H9 (cell line): Measurements from ENCODE around the gene RBM19. TPM values are rescaled to one million over a fixed set of nuclear protein-coding genes. Genes with fewer than 3 reads are reported as not detected.

Experiments
- DNase-seq: peaks from one replicate; pipeline ENCODE4 v3.0.0-alpha.2; 2017
- H2AFZ ChIP-seq: one replicate; pipeline ENCODE4 v1.6.1; 2013; ENCODE audit warnings: mild to moderate bottlenecking, low read length, control low read depth, moderate library complexity
- H2AK5ac ChIP-seq: 2 replicates; pipeline ENCODE4 v1.6.1; 2013; ENCODE audit warnings: low read length, control low read depth, mixed read lengths; ENCODE audit not compliant: insufficient read length
- H2BK120ac ChIP-seq: one replicate; pipeline ENCODE4 v1.6.1; 2013; ENCODE audit warnings: low read depth, mild to moderate bottlenecking, low read length, control low read depth, inconsistent platforms; ENCODE audit not compliant: poor library complexity, severe bottlenecking
- H2BK12ac ChIP-seq: 2 replicates; pipeline ENCODE4 v1.6.1; 2013; ENCODE audit warnings: low read length, control low read depth, mixed read lengths, low read depth; ENCODE audit not compliant: insufficient read length
- H2BK15ac ChIP-seq: 2 replicates; pipeline ENCODE4 v1.6.1; 2013; ENCODE audit warnings: low read depth, low read length, control low read depth
- H2BK20ac ChIP-seq: one replicate; pipeline ENCODE4 v1.6.1; 2013; ENCODE audit warnings: low read depth, mild to moderate bottlenecking, low read length, control low read depth, inconsistent platforms; ENCODE audit not compliant: poor library complexity, severe bottlenecking
- H2BK5ac ChIP-seq: 2 replicates; pipeline ENCODE4 v1.6.1; 2013; ENCODE audit warnings: low read length, control low read depth, mixed read lengths; ENCODE audit not compliant: insufficient read length
- H3K14ac ChIP-seq: 2 replicates; pipeline ENCODE4 v1.6.1; 2013; ENCODE audit warnings: low read length, control low read depth; ENCODE audit not compliant: insufficient read depth
- H3K18ac ChIP-seq: 2 replicates; pipeline ENCODE4 v1.6.1; 2013; ENCODE audit warnings: low read depth, mild to moderate bottlenecking, mixed read lengths, low read length, control low read depth; ENCODE audit not compliant: insufficient read length
- H3K23ac ChIP-seq: 2 replicates; pipeline ENCODE4 v1.6.1; 2013; ENCODE audit warnings: low read length, control low read depth, mixed read lengths, low read depth; ENCODE audit not compliant: insufficient read length
- H3K23me2 ChIP-seq: 2 replicates; pipeline ENCODE4 v1.6.1; 2013; ENCODE audit warnings: low read depth, mild to moderate bottlenecking, mixed read lengths, low read length, control low read depth; ENCODE audit not compliant: insufficient read length, poor library complexity, severe bottlenecking
- H3K27ac ChIP-seq: 2 replicates; pipeline ENCODE4 v1.5.1; 2013; ENCODE audit warnings: low read length, control low read depth, mixed read lengths, low read depth; ENCODE audit not compliant: insufficient read length
- H3K27me3 ChIP-seq: 2 replicates; pipeline ENCODE4 v1.6.1; 2013; ENCODE audit warnings: low read length, control low read depth, inconsistent platforms; ENCODE audit not compliant: insufficient read depth
- H3K4ac ChIP-seq: 2 replicates; pipeline ENCODE4 v1.6.1; 2013; ENCODE audit warnings: low read depth, mild to moderate bottlenecking, control low read depth, inconsistent platforms, low read length, moderate library complexity
- H3K4me1 ChIP-seq: 2 replicates; pipeline ENCODE4 v1.6.1; 2013; ENCODE audit warnings: low read length, control low read depth, inconsistent platforms; ENCODE audit not compliant: insufficient read depth
- H3K4me2 ChIP-seq: 2 replicates; pipeline ENCODE4 v1.6.1; 2013; ENCODE audit warnings: low read length, control low read depth, mixed read lengths; ENCODE audit not compliant: insufficient read length, insufficient read depth
- H3K56ac ChIP-seq: 2 replicates; pipeline ENCODE4 v1.6.1; 2013; ENCODE audit warnings: low read depth, mild to moderate bottlenecking, mixed read lengths, low read length, control low read depth; ENCODE audit not compliant: insufficient read length
- H3K79me1 ChIP-seq: 2 replicates; pipeline ENCODE4 v1.6.1; 2013; ENCODE audit warnings: low read depth, mild to moderate bottlenecking, moderate library complexity, low read length, control low read depth, inconsistent platforms; ENCODE audit not compliant: insufficient read depth, poor library complexity, severe bottlenecking
- H3K79me2 ChIP-seq: 2 replicates; pipeline ENCODE4 v1.6.1; 2013; ENCODE audit warnings: low read length, control low read depth, inconsistent platforms; ENCODE audit not compliant: insufficient read depth
- H3K9ac ChIP-seq: 2 replicates; pipeline ENCODE4 v1.6.1; 2013; ENCODE audit warnings: low read length, control low read depth, mixed read lengths; ENCODE audit not compliant: insufficient read length; ENCODE audit errors: extremely low read depth
- H3K9me3 ChIP-seq: one replicate; pipeline ENCODE4 v1.6.1; 2013; ENCODE audit warnings: low read depth, low read length, inconsistent platforms; ENCODE audit not compliant: control insufficient read depth
- H3T11ph ChIP-seq: one replicate; pipeline ENCODE4 v1.6.1; 2013; ENCODE audit warnings: mild to moderate bottlenecking, low read length, control low read depth, inconsistent platforms
- H4K20me1 ChIP-seq: one replicate; pipeline ENCODE4 v1.6.1; 2013; ENCODE audit not compliant: control insufficient read depth, insufficient read length, insufficient read depth
- H4K5ac ChIP-seq: 2 replicates; pipeline ENCODE4 v1.6.1; 2013; ENCODE audit warnings: low read depth, mild to moderate bottlenecking, mixed read lengths, low read length, control low read depth; ENCODE audit not compliant: insufficient read length
- H4K8ac ChIP-seq: replicated peaks from 2 replicates; pipeline ENCODE4 v1.6.1; 2013; ENCODE audit warnings: low read length, control low read depth, mixed read lengths, low read depth; ENCODE audit not compliant: insufficient read length
- H4K91ac ChIP-seq: 2 replicates; pipeline ENCODE4 v1.6.1; 2013; ENCODE audit warnings: low read depth, mild to moderate bottlenecking, moderate library complexity, mixed read lengths, low read length, control low read depth; ENCODE audit not compliant: insufficient read length
- H3K27ac Mint-ChIP-seq, 3 experiments: 2 replicates in 2 of 3; 3 replicates in 1 of 3; pipeline ENCODE4 v1.8.0; 2020 to 2021; ENCODE audit warnings: mixed read lengths in 3 of 3, mild to moderate bottlenecking in 1 of 3, moderate library complexity in 1 of 3
- H3K27me3 Mint-ChIP-seq: 2 replicates; pipeline ENCODE4 v1.8.0; 2021; ENCODE audit warnings: low read depth, mild to moderate bottlenecking, moderate library complexity, mixed read lengths
- H3K36me3 Mint-ChIP-seq, 3 experiments: 2 replicates in 2 of 3; 3 replicates in 1 of 3; pipeline ENCODE4 v1.8.0; 2020 to 2021; ENCODE audit warnings: low read depth in 3 of 3, mixed read lengths in 3 of 3; ENCODE audit not compliant: insufficient read depth in 1 of 3
- H3K4me1 Mint-ChIP-seq, 2 experiments: 2 replicates each; pipeline ENCODE4 v1.8.0; 2020; ENCODE audit warnings: mixed read lengths in 2 of 2
- H3K4me3 Mint-ChIP-seq, 2 experiments: 2 replicates in 1 of 2; 3 replicates in 1 of 2; pipeline ENCODE4 v1.8.0; 2020 to 2021; ENCODE audit warnings: mild to moderate bottlenecking in 2 of 2, mixed read lengths in 2 of 2, moderate library complexity in 1 of 2
- H3K9me3 Mint-ChIP-seq, 2 experiments: 2 replicates in 1 of 2; 3 replicates in 1 of 2; pipeline ENCODE4 v1.8.0; 2020; ENCODE audit warnings: mild to moderate bottlenecking in 2 of 2, mixed read lengths in 2 of 2, moderate library complexity in 1 of 2
- CTCF ChIP-seq: fragments of 200-600 bp; sonication (generic); conservative IDR thresholded peaks from 3 replicates; pipeline ENCODE4 v1.8.0; 2021; ENCODE audit warnings: antibody characterized with exemption, mild to moderate bottlenecking
- WGBS: extraction: QIAGEN DNeasy Blood & Tissue Kit; methylation state at CpG from one replicate; pipeline ENCODE4 v1.1.7; 2013; ENCODE audit warnings: missing lambda C conversion rate, low lambda C conversion rate, mixed read lengths; ENCODE audit not compliant: insufficient read length; ENCODE audit errors: extremely low coverage; 5-methylcytosine and 5-hydroxymethylcytosine counted together
- total RNA-seq: library from RNA; stranded (reverse); gene quantifications from 2 replicates; pipeline ENCODE4 v1.2.1, GENCODE V29; 2021

Gene RBM19
- total RNA-seq, 1 experiment from 2014 or later: 32.2 TPM

GRCh38 chr12:113914806-113915205 is 51.3 kb downstream of the RBM19 start:
- H3K9me3 Mint-ChIP-seq: no peaks in the 10 kb centered on the region
- no peak overlapping the region for H3K56ac ChIP-seq
- DNase-seq: no peak
- H3K23ac ChIP-seq: no peak overlapping the region
- H3K4me3 Mint-ChIP-seq: no peak overlapping the region
- H3K79me2 ChIP-seq: no peaks in the 10 kb centered on the region
- no CpG with 5 or more reads among the region's 13 CpGs for WGBS
- no peak overlapping the region for H2BK20ac ChIP-seq
- no peak overlapping the region for H3K4me2 ChIP-seq
- no peaks in the 10 kb centered on the region for H3K79me1 ChIP-seq
- no peaks in the 10 kb centered on the region for H3K23me2 ChIP-seq
- H3K27ac Mint-ChIP-seq: no peak overlapping the region
- no peak overlapping the region for H2BK15ac ChIP-seq
- H2BK12ac ChIP-seq: no peak overlapping the region
- no peak overlapping the region for H3K4ac ChIP-seq
- no peak overlapping the region for H3K9ac ChIP-seq
- no peak overlapping the region for H2BK120ac ChIP-seq
- H3K27ac ChIP-seq: no peak overlapping the region
- peaks cover 14 to 42% (median 26%) of the 10 kb centered on the region in 3 experiments; a peak in 6 of 7 replicates for H3K36me3 Mint-ChIP-seq
- H3K18ac ChIP-seq: no peak overlapping the region
- no peaks in the 10 kb centered on the region for H3K4me1 ChIP-seq
- H3K4me1 Mint-ChIP-seq: peaks cover 9 to 22% of the 10 kb centered on the region in 2 experiments
- H2AFZ ChIP-seq: no peak overlapping the region
- no peak overlapping the region for H2BK5ac ChIP-seq
- H3K27me3 Mint-ChIP-seq: no peaks in the 10 kb centered on the region
- H3T11ph ChIP-seq: no peak overlapping the region
- no peak overlapping the region for H4K91ac ChIP-seq
- no peaks in the 10 kb centered on the region for H3K9me3 ChIP-seq
- H2AK5ac ChIP-seq: no peak overlapping the region
- no peak overlapping the region for H4K8ac ChIP-seq
- H3K27me3 ChIP-seq: no peaks in the 10 kb centered on the region
- no peak overlapping the region for H4K5ac ChIP-seq
- no peaks in the 10 kb centered on the region for H4K20me1 ChIP-seq
- no peak overlapping the region for H3K14ac ChIP-seq
- no peak for TF ChIP-seq CTCF
